Thyroid gland (tissue), 4 donors: ENCODE measurements around the gene CEACAM3.

Experiments used
- POLR2A ChIP-seq, 2 donors: fragments of 450-650 bp; IDR thresholded peaks; one replicate each; pipeline ENCODE4 v1.6.1; 2017; ENCODE audit warnings: antibody characterized with exemption in 2 of 2, mild to moderate bottlenecking in 2 of 2, moderate library complexity in 1 of 2
- TF ChIP-seq, protein P1 (sequence below), 6 experiments: fragments of 200-600 bp in 3 of 6; fragments of 450-650 bp in 3 of 6; sonication (generic) in 3 of 6; IDR thresholded peaks; one replicate each; pipeline ENCODE4 v1.5.1; 2016 to 2019; ENCODE audit warnings: antibody characterized with exemption in 6 of 6, mild to moderate bottlenecking in 2 of 6, inconsistent platforms in 1 of 6, moderate library complexity in 1 of 6

DNA sequence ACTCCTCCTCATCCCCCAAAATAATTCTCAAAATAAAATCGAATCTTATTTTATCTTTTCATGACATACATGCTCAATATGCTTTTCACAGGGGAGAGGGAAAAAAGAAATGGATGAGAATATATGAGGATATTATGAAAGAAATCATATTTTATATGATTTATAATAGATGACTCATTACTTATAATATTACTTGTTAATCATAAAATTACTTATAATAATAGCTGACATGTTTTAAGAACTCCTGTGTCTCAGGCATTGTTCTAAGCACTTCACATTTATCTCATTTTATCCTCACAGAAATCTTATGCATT is 3.0 kb upstream of the CEACAM3 start:
- TF ChIP-seq, protein P1, sequence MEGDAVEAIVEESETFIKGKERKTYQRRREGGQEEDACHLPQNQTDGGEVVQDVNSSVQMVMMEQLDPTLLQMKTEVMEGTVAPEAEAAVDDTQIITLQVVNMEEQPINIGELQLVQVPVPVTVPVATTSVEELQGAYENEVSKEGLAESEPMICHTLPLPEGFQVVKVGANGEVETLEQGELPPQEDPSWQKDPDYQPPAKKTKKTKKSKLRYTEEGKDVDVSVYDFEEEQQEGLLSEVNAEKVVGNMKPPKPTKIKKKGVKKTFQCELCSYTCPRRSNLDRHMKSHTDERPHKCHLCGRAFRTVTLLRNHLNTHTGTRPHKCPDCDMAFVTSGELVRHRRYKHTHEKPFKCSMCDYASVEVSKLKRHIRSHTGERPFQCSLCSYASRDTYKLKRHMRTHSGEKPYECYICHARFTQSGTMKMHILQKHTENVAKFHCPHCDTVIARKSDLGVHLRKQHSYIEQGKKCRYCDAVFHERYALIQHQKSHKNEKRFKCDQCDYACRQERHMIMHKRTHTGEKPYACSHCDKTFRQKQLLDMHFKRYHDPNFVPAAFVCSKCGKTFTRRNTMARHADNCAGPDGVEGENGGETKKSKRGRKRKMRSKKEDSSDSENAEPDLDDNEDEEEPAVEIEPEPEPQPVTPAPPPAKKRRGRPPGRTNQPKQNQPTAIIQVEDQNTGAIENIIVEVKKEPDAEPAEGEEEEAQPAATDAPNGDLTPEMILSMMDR (IDR thresholded peaks at IDR 0.05) = no peak
- no peak for TF ChIP-seq POLR2A (IDR thresholded peaks at IDR 0.05)
